Astrocyte (in vitro differentiated cells and primary cell): ENCODE measurements around the gene SARS1. TPM values are rescaled to one million over a fixed set of nuclear protein-coding genes. Genes with fewer than 3 reads are reported as not detected.
A peak's percentile ranks its signal among the peaks of the same experiment; 100 is the strongest.
"Not testable (repeated sequence)": the region's sequence is repeated elsewhere in the genome, so short reads cannot be mapped to it uniquely, and the experiment has no call there.

Experiments used
- DNase-seq: peaks from one replicate; pipeline ENCODE4 v3.0.0-alpha.2; 2010; ENCODE audit warnings: low read depth
- FAIRE-seq: peaks from 2 replicates; lab custom pipeline; 2011; peaks lifted over from hg19 to GRCh38; lab: Jason Lieb, UNC
- H2AFZ ChIP-seq: 2 replicates; pipeline ENCODE4 v1.6.0; 2012; ENCODE audit warnings: low read depth, low read length, inconsistent platforms
- H3K27ac ChIP-seq: 2 replicates; pipeline ENCODE4 v1.5.1; 2011; ENCODE audit warnings: low read depth, low read length, inconsistent platforms
- H3K27me3 ChIP-seq: 2 replicates; pipeline ENCODE4 v1.6.0; 2011; ENCODE audit warnings: low read length, inconsistent platforms; ENCODE audit not compliant: insufficient read depth
- H3K36me3 ChIP-seq: 2 replicates; pipeline ENCODE4 v1.5.1; 2011; ENCODE audit warnings: low read length, inconsistent platforms; ENCODE audit not compliant: insufficient read depth
- H3K4me1 ChIP-seq: 2 replicates; pipeline ENCODE4 v1.5.1; 2011; ENCODE audit warnings: low read length, inconsistent platforms; ENCODE audit not compliant: insufficient read depth
- H3K4me2 ChIP-seq: 2 replicates; pipeline ENCODE4 v1.6.0; 2012; ENCODE audit warnings: low read length, inconsistent platforms
- H3K4me3 ChIP-seq: 2 replicates; pipeline ENCODE4 v1.5.1; 2011; ENCODE audit warnings: low read depth, mild to moderate bottlenecking, low read length, inconsistent platforms; ENCODE audit not compliant: insufficient read depth
- H3K79me2 ChIP-seq: 2 replicates; pipeline ENCODE4 v1.6.0; 2012; ENCODE audit warnings: mild to moderate bottlenecking, low read length, inconsistent platforms; ENCODE audit not compliant: insufficient read depth
- H3K9ac ChIP-seq: 2 replicates; pipeline ENCODE4 v1.6.0; 2012; ENCODE audit warnings: mild to moderate bottlenecking, low read length, inconsistent platforms
- H3K9me3 ChIP-seq: 2 replicates; pipeline ENCODE4 v1.5.1; 2012; ENCODE audit warnings: low read depth, mild to moderate bottlenecking, low read length, inconsistent platforms; ENCODE audit not compliant: insufficient read depth
- H4K20me1 ChIP-seq: 2 replicates; pipeline ENCODE4 v1.6.0; 2012; ENCODE audit warnings: low read length, inconsistent platforms; ENCODE audit not compliant: insufficient read depth
- H3K27ac Mint-ChIP-seq: one replicate; pipeline ENCODE4 v1.8.0; 2021; ENCODE audit warnings: mild to moderate bottlenecking, mixed read lengths; ENCODE audit not compliant: unreplicated experiment
- H3K27me3 Mint-ChIP-seq: one replicate; pipeline ENCODE4 v1.8.0; 2021; ENCODE audit warnings: low read depth, mixed read lengths; ENCODE audit not compliant: unreplicated experiment
- H3K36me3 Mint-ChIP-seq: one replicate; pipeline ENCODE4 v1.8.0; 2021; ENCODE audit warnings: low read depth, mixed read lengths; ENCODE audit not compliant: unreplicated experiment
- H3K4me1 Mint-ChIP-seq: one replicate; pipeline ENCODE4 v1.8.0; 2021; ENCODE audit warnings: low read depth, mixed read lengths; ENCODE audit not compliant: unreplicated experiment
- H3K4me3 Mint-ChIP-seq: one replicate; pipeline ENCODE4 v1.8.0; 2021; ENCODE audit warnings: mild to moderate bottlenecking, moderate library complexity, mixed read lengths; ENCODE audit not compliant: unreplicated experiment
- H3K9me3 Mint-ChIP-seq: one replicate; pipeline ENCODE4 v1.8.0; 2021; ENCODE audit warnings: mild to moderate bottlenecking, mixed read lengths; ENCODE audit not compliant: unreplicated experiment
- CTCF ChIP-seq: IDR thresholded peaks from 2 replicates; pipeline ENCODE4 v1.5.1; 2011; ENCODE audit warnings: low read depth, mild to moderate bottlenecking, inconsistent platforms, low read length, moderate library complexity; ENCODE audit not compliant: insufficient read depth
- EZH2 ChIP-seq: IDR thresholded peaks from 2 replicates; pipeline ENCODE4 v1.6.1; 2012; ENCODE audit warnings: mild to moderate bottlenecking, low read length, inconsistent platforms; ENCODE audit not compliant: insufficient read depth
- total RNA-seq: library from RNA; stranded (reverse); gene quantifications from 2 replicates; pipeline ENCODE4 v1.2.1, GENCODE V29; 2021

SARS1 gene
- total RNA-seq, 1 donor from 2014 or later: 355 TPM

- no peak for FAIRE-seq
Measured at GRCh38 chr1:109282952-109283747, 69.4 kb downstream of the SARS1 start, which contains the start of gene PSRC1. PSRC1 (minus strand) TSS chr1:109283145.

GRCh38 chr1:109283748-109284600 is 70.3 kb downstream of the SARS1 start:
- no peaks in the 10 kb centered on the region for H3K27me3 ChIP-seq
- H3K4me3 ChIP-seq: peak overlapping the region; percentile 91
- no peak for DNase-seq
- peak overlapping the region; percentile 99 for H3K4me2 ChIP-seq
- peaks cover 7% of the 10 kb centered on the region for H3K4me1 Mint-ChIP-seq
- H3K4me3 Mint-ChIP-seq: peak overlapping the region; percentile 99
- H3K4me1 ChIP-seq: peaks cover 29% of the 10 kb centered on the region
- no peak for FAIRE-seq
- peaks cover 2% of the 10 kb centered on the region for H3K9me3 Mint-ChIP-seq
- no peaks in the 10 kb centered on the region for H3K36me3 ChIP-seq
- peaks cover 7% of the 10 kb centered on the region for H3K36me3 Mint-ChIP-seq
- TF ChIP-seq CTCF (no peak), EZH2 (no peak)
- H3K27me3 Mint-ChIP-seq: peaks cover 2% of the 10 kb centered on the region
- H3K79me2 ChIP-seq: peaks cover 29% of the 10 kb centered on the region
- H3K27ac Mint-ChIP-seq: peak overlapping the region; percentile 92
- H4K20me1 ChIP-seq: no peaks in the 10 kb centered on the region
- H2AFZ ChIP-seq: peak overlapping the region; percentile 90
- no peaks in the 10 kb centered on the region for H3K9me3 ChIP-seq
- peak overlapping the region; percentile 81 for H3K27ac ChIP-seq
- peak overlapping the region; percentile 82 for H3K9ac ChIP-seq

More at GRCh38 chr1:109282952-109283747, 69.4 kb downstream of the SARS1 start, which contains the start of gene PSRC1:
- Mint-ChIP-seq H3K27me3 (no peaks in the 10 kb centered on the region), H3K9me3 (no peaks in the 10 kb centered on the region), H3K27ac (peak within 1 kb of the TSS; percentile 92), H3K4me3 (peak within 1 kb of the TSS; percentile 99), H3K4me1 (peaks cover 7% of the 10 kb centered on the region), H3K36me3 (peaks cover 7% of the 10 kb centered on the region)
- H3K27me3 ChIP-seq: no peaks in the 10 kb centered on the region
- no peaks in the 10 kb centered on the region for H3K36me3 ChIP-seq
- peak within 1 kb of the TSS; percentile 99 for H3K4me2 ChIP-seq
- H3K9me3 ChIP-seq: no peaks in the 10 kb centered on the region
- no peaks in the 10 kb centered on the region for H4K20me1 ChIP-seq
- H2AFZ ChIP-seq: peak within 1 kb of the TSS; percentile 92
- H3K9ac ChIP-seq: peak within 1 kb of the TSS; percentile 82
- H3K79me2 ChIP-seq: peaks cover 29% of the 10 kb centered on the region
- peaks cover 29% of the 10 kb centered on the region for H3K4me1 ChIP-seq
- TF ChIP-seq EZH2 (no peak), CTCF (peak; percentile 24)
- DNase-seq: peak; percentile 89
- peak within 1 kb of the TSS; percentile 91 for H3K4me3 ChIP-seq
- H3K27ac ChIP-seq: peak within 1 kb of the TSS; percentile 81

DNA sequence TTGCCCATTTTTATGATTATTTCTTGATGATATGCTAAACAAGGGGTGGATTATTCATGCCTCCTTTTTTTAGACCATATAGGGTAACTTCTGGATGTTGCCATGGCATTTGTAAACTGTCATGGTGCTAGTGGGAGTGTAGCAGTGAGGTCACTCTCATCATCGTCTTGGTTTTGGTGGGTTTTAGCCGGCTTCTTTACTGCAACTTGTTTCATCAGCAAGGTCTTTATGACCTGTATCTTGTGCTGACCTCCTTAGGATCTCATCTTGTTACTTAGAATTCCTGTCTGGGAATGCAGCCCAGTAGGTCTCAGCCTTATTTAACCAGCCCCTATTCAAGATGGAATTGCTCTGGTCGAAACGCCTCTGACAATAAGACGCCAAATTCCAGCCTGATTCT is 73.0 kb downstream of the SARS1 start:
- Histone ChIP-seq H3K4me1 (peaks cover 21% of the 10 kb centered on the region), H3K79me2 (peaks cover 12% of the 10 kb centered on the region)
- not testable (repeated sequence) for H3K27ac ChIP-seq, H3K27ac Mint-ChIP-seq, H3K27me3 Mint-ChIP-seq, DNase-seq, H3K36me3 ChIP-seq, H3K36me3 Mint-ChIP-seq, H3K27me3 ChIP-seq, H3K4me1 Mint-ChIP-seq, FAIRE-seq, H4K20me1 ChIP-seq, H3K9ac ChIP-seq, H3K9me3 ChIP-seq, H3K4me3 Mint-ChIP-seq, H3K4me2 ChIP-seq, H3K4me3 ChIP-seq, H3K9me3 Mint-ChIP-seq, H2AFZ ChIP-seq
